ENCODE data around the gene WDR88. TPM values are rescaled to one million over a fixed set of nuclear protein-coding genes. Genes with fewer than 3 reads are reported as not detected.

Gene WDR88
- total RNA-seq, 1 donor from 2014 or later: not detected

- H3K27ac Mint-ChIP-seq: no peak overlapping the region
- H3K4me1 Mint-ChIP-seq (ENCODE audit: unreplicated experiment): no peaks in the 10 kb centered on the region
- no peak for DNase-seq (ENCODE audit: extremely low spot score, unreplicated experiment)
- H3K4me3 Mint-ChIP-seq: no peak overlapping the region
- no peaks in the 10 kb centered on the region for H3K27me3 Mint-ChIP-seq
- peaks cover 5% of the 10 kb centered on the region for H3K36me3 Mint-ChIP-seq
- no peaks in the 10 kb centered on the region for H3K9me3 Mint-ChIP-seq
- no peak for TF ChIP-seq CTCF (conservative IDR thresholded peaks at IDR 0.05)
Observed at GRCh38 chr19:33201886-33202545, 70.1 kb downstream of the WDR88 start.

- H3K27ac Mint-ChIP-seq: no peak overlapping the region
- no peaks in the 10 kb centered on the region for H3K9me3 Mint-ChIP-seq
- H3K4me1 Mint-ChIP-seq (ENCODE audit: unreplicated experiment): no peaks in the 10 kb centered on the region
- no peak for DNase-seq (ENCODE audit: extremely low spot score, unreplicated experiment)
- H3K36me3 Mint-ChIP-seq: peaks cover 5% of the 10 kb centered on the region
- no peak overlapping the region for H3K4me3 Mint-ChIP-seq
- no peaks in the 10 kb centered on the region for H3K27me3 Mint-ChIP-seq
- TF ChIP-seq CTCF (conservative IDR thresholded peaks at IDR 0.05): no peak
Observed at GRCh38 chr19:33202546-33203507, 70.9 kb downstream of the WDR88 start.

GRCh38 chr19:33203529-33203928, 71.6 kb downstream of the WDR88 start:
- Mint-ChIP-seq H3K27ac (no peak overlapping the region), H3K9me3 (no peaks in the 10 kb centered on the region), H3K4me3 (no peak overlapping the region), H3K27me3 (no peaks in the 10 kb centered on the region), H3K4me1 (ENCODE audit: unreplicated experiment) (no peaks in the 10 kb centered on the region), H3K36me3 (peaks cover 5% of the 10 kb centered on the region)
- DNase-seq (ENCODE audit: extremely low spot score, unreplicated experiment): no peak
- no peak for TF ChIP-seq CTCF (conservative IDR thresholded peaks at IDR 0.05)

- no peak for DNase-seq (ENCODE audit: extremely low spot score, unreplicated experiment)
- Mint-ChIP-seq H3K36me3 (peaks cover 5% of the 10 kb centered on the region), H3K9me3 (no peaks in the 10 kb centered on the region), H3K27ac (no peak overlapping the region), H3K4me3 (no peak overlapping the region), H3K4me1 (ENCODE audit: unreplicated experiment) (no peaks in the 10 kb centered on the region), H3K27me3 (no peaks in the 10 kb centered on the region)
- TF ChIP-seq CTCF (conservative IDR thresholded peaks at IDR 0.05): no peak
Observed at GRCh38 chr19:33204136-33204973, 72.4 kb downstream of the WDR88 start.

- TF ChIP-seq CTCF (conservative IDR thresholded peaks at IDR 0.05): no peak
- Mint-ChIP-seq H3K4me3 (no peak overlapping the region), H3K4me1 (ENCODE audit: unreplicated experiment) (no peaks in the 10 kb centered on the region), H3K27me3 (no peaks in the 10 kb centered on the region), H3K9me3 (no peaks in the 10 kb centered on the region), H3K36me3 (peaks cover 5% of the 10 kb centered on the region), H3K27ac (no peak overlapping the region)
- DNase-seq (ENCODE audit: extremely low spot score, unreplicated experiment): no peak
Observed at GRCh38 chr19:33205110-33205509, 73.2 kb downstream of the WDR88 start.
